Small intestine (tissue), 7 donors: ENCODE results near the gene MAN1B1. TPM values are rescaled to one million over a fixed set of nuclear protein-coding genes. Genes with fewer than 3 reads are reported as not detected.

Experiments used
- DNase-seq, 2 donors: peaks; one replicate each; pipeline versions ENCODE4 v3.0.0 to v3.0.0-alpha.2; 2013
- FAIRE-seq: peaks from 2 replicates; lab custom pipeline; 2012; peaks lifted over from hg19 to GRCh38; lab: Jason Lieb, UNC
- H3K27ac ChIP-seq, 3 donors: one replicate each; pipeline ENCODE4 v1.5.1; 2013; ENCODE audit warnings: low read length in 2 of 3, mild to moderate bottlenecking in 2 of 3, control low read depth in 1 of 3, inconsistent platforms in 1 of 3, low read depth in 1 of 3, moderate library complexity in 1 of 3
- H3K27me3 ChIP-seq, 3 donors: one replicate each; pipeline ENCODE4 v1.6.1; 2013; ENCODE audit warnings: low read length in 3 of 3, inconsistent platforms in 1 of 3; ENCODE audit not compliant: control insufficient read depth in 3 of 3, insufficient read depth in 3 of 3
- H3K36me3 ChIP-seq, 3 donors: one replicate each; pipeline ENCODE4 v1.6.1; 2013; ENCODE audit warnings: low read length in 3 of 3, inconsistent platforms in 1 of 3, low read depth in 1 of 3, mild to moderate bottlenecking in 1 of 3, moderate library complexity in 1 of 3; ENCODE audit not compliant: control insufficient read depth in 3 of 3, insufficient read depth in 2 of 3
- H3K4me1 ChIP-seq, 3 donors: one replicate each; pipeline ENCODE4 v1.6.1; 2013; ENCODE audit warnings: low read length in 2 of 3, inconsistent platforms in 1 of 3, low read depth in 1 of 3, mild to moderate bottlenecking in 1 of 3, moderate library complexity in 1 of 3; ENCODE audit not compliant: control insufficient read depth in 3 of 3, insufficient read depth in 2 of 3
- H3K4me3 ChIP-seq, 3 donors: one replicate each; pipeline ENCODE4 v1.5.1; 2013; ENCODE audit warnings: low read length in 3 of 3, control low read depth in 1 of 3, inconsistent platforms in 1 of 3, low read depth in 1 of 3, mild to moderate bottlenecking in 1 of 3, moderate library complexity in 1 of 3
- H3K9me3 ChIP-seq, 2 donors: one replicate each; pipeline ENCODE4 v1.6.1; 2013; ENCODE audit warnings: low read depth in 1 of 2, low read length in 1 of 2; ENCODE audit not compliant: control insufficient read depth in 2 of 2, insufficient read depth in 1 of 2
- WGBS, 3 donors: extraction: QIAGEN DNeasy Blood & Tissue Kit; methylation state at CpG; one replicate each; pipeline ENCODE4 v1.1.7; 2013; 5-methylcytosine and 5-hydroxymethylcytosine counted together
- polyA plus RNA-seq, 4 donors: library from polyadenylated mRNA; stranded (reverse) in 3 of 4; unstranded in 1 of 4; fragments of 200-250 nt in 3 of 4; fragments of 120-200 nt in 1 of 4; gene quantifications; one replicate each; pipeline versions ENCODE4 v1.2.1 to v1.2.3, GENCODE V29; 2013
- donor health status: healthy with polysubstance abuse.
- donor health status: control.
- donor health status: control.
- donor health status: Bipolar disorder and iron deficiency.
- donor health status: healthy.

Gene MAN1B1
- polyA plus RNA-seq, 4 donors: 40.3 to 69.4 (median 42.5) TPM

GRCh38 chr9:137096785-137097546, 10.2 kb downstream of the MAN1B1 start:
- Histone ChIP-seq H3K27me3 (no peaks in the 10 kb centered on the region), H3K4me1 (no peaks in the 10 kb centered on the region), H3K4me3 (no peak overlapping the region), H3K9me3 (peaks cover 0 to 4% of the 10 kb centered on the region in 2 donors), H3K36me3 (peaks cover 3 to 82% (median 4%) of the 10 kb centered on the region in 3 donors), H3K27ac (peak overlapping the region in 1 of 3 donors; percentile 27)
- WGBS, 3 donors: 95 to 96% (median 95%) methylated on average over 31 of the region's 31 CpGs
- FAIRE-seq: no peak
- DNase-seq: no peak

- WGBS, 3 donors: 88 to 95% (median 91%) methylated on average over 17 to 20 of the region's 20 CpGs
- Histone ChIP-seq H3K4me1 (no peaks in the 10 kb centered on the region), H3K36me3 (peaks cover 6 to 84% (median 8%) of the 10 kb centered on the region in 3 donors), H3K27me3 (no peaks in the 10 kb centered on the region), H3K27ac (no peak overlapping the region), H3K9me3 (peaks cover 0 to 7% of the 10 kb centered on the region in 2 donors), H3K4me3 (no peak overlapping the region)
- no peak for FAIRE-seq
- no peak for DNase-seq
Observed at GRCh38 chr9:137097761-137098462, 11.1 kb downstream of the MAN1B1 start.

GRCh38 chr9:137099231-137099630, 12.4 kb downstream of the MAN1B1 start:
- FAIRE-seq: no peak
- H3K4me3 ChIP-seq: no peak overlapping the region
- peaks cover 11 to 92% (median 13%) of the 10 kb centered on the region in 3 donors for H3K36me3 ChIP-seq
- H3K4me1 ChIP-seq: no peaks in the 10 kb centered on the region
- 76 to 83% (median 81%) methylated on average over 14 of the region's 14 CpGs for WGBS, 3 donors
- no peak overlapping the region for H3K27ac ChIP-seq
- peaks cover 0 to 7% of the 10 kb centered on the region in 2 donors for H3K9me3 ChIP-seq
- DNase-seq: no peak
- no peaks in the 10 kb centered on the region for H3K27me3 ChIP-seq

- FAIRE-seq (no peak), DNase-seq (no peak)
- Histone ChIP-seq H3K27me3 (no peaks in the 10 kb centered on the region), H3K4me3 (no peak overlapping the region), H3K9me3 (peaks cover 0 to 7% of the 10 kb centered on the region in 2 donors), H3K27ac (no peak overlapping the region), H3K4me1 (no peaks in the 10 kb centered on the region), H3K36me3 (peaks cover 10 to 99% (median 18%) of the 10 kb centered on the region in 3 donors)
- 92 to 93% (median 93%) methylated on average over 37 of the region's 37 CpGs for WGBS, 3 donors
Observed at GRCh38 chr9:137103206-137103999, 16.6 kb downstream of the MAN1B1 start.

GRCh38 chr9:137105814-137106661, 19.3 kb downstream of the MAN1B1 start:
- 93 to 97% (median 96%) methylated on average over 23 to 31 of the region's 31 CpGs for WGBS, 3 donors
- Histone ChIP-seq H3K27ac (no peak overlapping the region), H3K27me3 (no peaks in the 10 kb centered on the region), H3K36me3 (peaks cover 10 to 100% (median 16%) of the 10 kb centered on the region in 3 donors), H3K9me3 (peaks cover 0 to 7% of the 10 kb centered on the region in 2 donors), H3K4me1 (no peaks in the 10 kb centered on the region), H3K4me3 (no peak overlapping the region)
- no peak for FAIRE-seq
- no peak for DNase-seq

GRCh38 chr9:137106662-137107250, 20.0 kb downstream of the MAN1B1 start:
- peaks cover 0 to 4% of the 10 kb centered on the region in 2 donors for H3K9me3 ChIP-seq
- H3K4me1 ChIP-seq: no peaks in the 10 kb centered on the region
- WGBS, 3 donors: 92 to 94% (median 93%) methylated on average over 27 of the region's 27 CpGs
- H3K4me3 ChIP-seq: no peak overlapping the region
- no peak for FAIRE-seq
- H3K27me3 ChIP-seq: no peaks in the 10 kb centered on the region
- peaks cover 12 to 100% (median 16%) of the 10 kb centered on the region in 3 donors for H3K36me3 ChIP-seq
- H3K27ac ChIP-seq: no peak overlapping the region
- DNase-seq: no peak

GRCh38 chr9:137107312-137107921, 20.6 kb downstream of the MAN1B1 start:
- H3K9me3 ChIP-seq: no peaks in the 10 kb centered on the region
- no peak overlapping the region for H3K27ac ChIP-seq
- FAIRE-seq (no peak), DNase-seq (no peak)
- H3K4me1 ChIP-seq: no peaks in the 10 kb centered on the region
- H3K36me3 ChIP-seq: peaks cover 12 to 100% (median 16%) of the 10 kb centered on the region in 3 donors
- 80 to 84% (median 82%) methylated on average over 27 of the region's 27 CpGs for WGBS, 3 donors
- H3K4me3 ChIP-seq: no peak overlapping the region
- no peaks in the 10 kb centered on the region for H3K27me3 ChIP-seq
